GM12878 (cell line): Measurements from ENCODE around the gene SLC35A2.

Source experiments
- POLR2A ChIP-seq: IDR thresholded peaks from 2 replicates; pipeline ENCODE4 v1.6.1; 2011; ENCODE audit warnings: low read depth, mild to moderate bottlenecking, low read length
- RFX5 ChIP-seq: IDR thresholded peaks from 2 replicates; pipeline ENCODE4 v1.6.1; 2011; ENCODE audit warnings: low read depth, low read length, improper control_type of control experiment
- YY1 ChIP-seq: IDR thresholded peaks from 2 replicates; pipeline ENCODE4 v1.6.1; 2011; ENCODE audit warnings: low read depth, mild to moderate bottlenecking, low read length

DNA sequence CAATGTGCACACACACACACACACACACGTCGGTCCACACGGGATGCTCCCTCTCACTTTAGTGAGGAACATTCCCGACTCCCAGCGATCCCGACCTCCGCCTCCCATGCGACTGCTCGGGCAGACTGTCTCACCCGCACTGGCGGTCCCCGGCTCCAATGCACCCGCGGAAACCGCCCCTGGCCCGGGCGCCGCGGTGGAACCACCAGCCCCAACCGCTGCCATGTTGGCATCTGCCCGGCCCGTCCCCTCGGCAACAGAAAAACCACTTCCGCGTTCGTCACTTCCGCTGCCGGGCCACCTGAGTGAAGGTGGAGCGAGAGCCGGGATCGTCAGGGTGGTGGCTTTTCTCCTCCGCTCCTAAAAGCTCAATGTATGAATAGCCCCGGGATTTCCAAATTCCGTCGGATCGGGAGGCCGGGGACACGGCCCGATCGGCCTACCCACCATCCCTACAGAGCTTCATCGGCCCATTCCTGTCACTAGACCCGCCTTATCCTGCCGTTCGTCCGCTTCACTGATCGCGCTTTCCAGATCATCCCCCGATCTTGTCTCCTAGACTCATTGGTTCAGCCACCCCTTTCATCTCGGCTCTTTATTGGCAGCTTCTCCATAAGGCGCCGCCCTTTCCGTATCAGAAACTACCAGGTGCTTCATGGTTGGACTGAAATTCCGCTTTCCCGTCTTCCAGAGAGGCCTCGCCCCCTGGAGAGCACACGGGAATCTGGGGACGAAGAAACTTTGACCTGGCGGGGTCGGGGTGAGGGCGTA, at the start of gene SLC35A2:
- TF ChIP-seq POLR2A (peak; percentile 89; the same call in 1 of the 2 replicates), RFX5 (no peak), YY1 (peak; percentile 93)
